HG03159 (cell line): ENCODE results near the gene EFHD2.
"Not testable (repeated sequence)": the region's sequence is repeated elsewhere in the genome, so short reads cannot be mapped to it uniquely, and the experiment has no call there.

ENCODE experiments used
- ATAC-seq: cut with Tn5 transposase; IDR thresholded peaks from one replicate; pipeline ENCODE4 v1.9.1; 2021; ENCODE audit warnings: mild to moderate bottlenecking, moderate library complexity; ENCODE audit not compliant: unreplicated experiment

EFHD2 gene

GRCh38 chr1:15471723-15472122 is 62.0 kb downstream of the EFHD2 start:
- ATAC-seq = not testable (repeated sequence)

GRCh38 chr1:15472587-15472986 is 62.9 kb downstream of the EFHD2 start:
- no peak for ATAC-seq

GRCh38 chr1:15475752-15476314 is 66.1 kb downstream of the EFHD2 start, which contains the start of gene CELA2B:
Gene CELA2B (plus strand): TSS chr1:15476104. CDS start chr1:15476126, 22 bp downstream.
- ATAC-seq = no peak

GRCh38 chr1:15476927-15477326 is 67.2 kb downstream of the EFHD2 start:
- no peak for ATAC-seq

- no peak for ATAC-seq
Observed at GRCh38 chr1:15477646-15478212, 68.0 kb downstream of the EFHD2 start.
